Measurements from ENCODE around the gene KCNG2. TPM values are rescaled to one million over a fixed set of nuclear protein-coding genes. Genes with fewer than 3 reads are reported as not detected.

The KCNG2 gene
- total RNA-seq, 2 experiments from 2014 or later: not detected

GRCh38 chr18:79934311-79935097, 136.8 kb downstream of the KCNG2 start:
- ChIA-PET POLR2A (no interaction called here), CTCF (no interaction called here)

- ChIA-PET CTCF (no interaction called here), POLR2A (no interaction called here)
These were observed 137.4 kb downstream of the KCNG2 start for GRCh38 chr18:79935098-79935480.

- ChIA-PET POLR2A (no interaction called here), CTCF (no interaction called here)
These were observed 137.8 kb downstream of the KCNG2 start for GRCh38 chr18:79935499-79935898.

- POLR2A ChIA-PET: no interaction called here
- CTCF ChIA-PET: no interaction called here
These were observed 138.2 kb downstream of the KCNG2 start for GRCh38 chr18:79935925-79936324.

GRCh38 chr18:79936641-79937040, 138.9 kb downstream of the KCNG2 start:
- CTCF ChIA-PET: no interaction called here
- POLR2A ChIA-PET: no interaction called here

- CTCF ChIA-PET: no interaction called here
- POLR2A ChIA-PET: interaction anchor here (0.6 kb wide), 1 partner anchor 15 kb away, joined by 6 read pairs; no protein-coding TSS in a partner anchor
These were observed 139.5 kb downstream of the KCNG2 start for GRCh38 chr18:79937103-79937860.

GRCh38 chr18:79938196-79938595, 140.5 kb downstream of the KCNG2 start:
- ChIA-PET CTCF (no interaction called here), POLR2A (no interaction called here)

GRCh38 chr18:79939096-79939495, 141.4 kb downstream of the KCNG2 start:
- CTCF ChIA-PET: no interaction called here
- POLR2A ChIA-PET: no interaction called here

GRCh38 chr18:79940126-79940813, 142.5 kb downstream of the KCNG2 start:
- ChIA-PET POLR2A (no interaction called here), CTCF (no interaction called here)

GRCh38 chr18:79940814-79941472, 143.2 kb downstream of the KCNG2 start:
- ChIA-PET CTCF (no interaction called here), POLR2A (no interaction called here)

- ChIA-PET POLR2A (no interaction called here), CTCF (no interaction called here)
These were observed 143.9 kb downstream of the KCNG2 start for GRCh38 chr18:79941473-79942119.

- ChIA-PET CTCF (no interaction called here), POLR2A (no interaction called here)
These were observed 144.5 kb downstream of the KCNG2 start for GRCh38 chr18:79942211-79942610.

GRCh38 chr18:79942786-79943607, 145.3 kb downstream of the KCNG2 start:
- ChIA-PET CTCF (no interaction called here), POLR2A (no interaction called here)

- ChIA-PET POLR2A (no interaction called here), CTCF (no interaction called here)
These were observed 145.9 kb downstream of the KCNG2 start for GRCh38 chr18:79943608-79944125.

GRCh38 chr18:79944126-79944731, 146.5 kb downstream of the KCNG2 start:
- CTCF ChIA-PET: no interaction called here
- POLR2A ChIA-PET: no interaction called here

- ChIA-PET CTCF (no interaction called here), POLR2A (interaction anchor here (0.6 kb wide), 1 partner anchor 615 kb away, joined by 3 read pairs; no protein-coding TSS in a partner anchor)
These were observed 147.0 kb downstream of the KCNG2 start for GRCh38 chr18:79944746-79945117.

GRCh38 chr18:79945118-79946042, 147.6 kb downstream of the KCNG2 start:
- ChIA-PET CTCF (no interaction called here), POLR2A (interaction anchor here (0.6 kb wide), 1 partner anchor 615 kb away, joined by 3 read pairs; no protein-coding TSS in a partner anchor)

All from activated CD8-positive, alpha-beta memory T cell treated with anti-CD3 and anti-CD28 coated beads for 36 hours (primary cell).